Liver (tissue), 9 donors: ENCODE results near the gene ABCC1. TPM values are rescaled to one million over a fixed set of nuclear protein-coding genes. Genes with fewer than 3 reads are reported as not detected.
"Not testable (repeated sequence)": the region's sequence is repeated elsewhere in the genome, so short reads cannot be mapped to it uniquely, and the experiment has no call there.

Source experiments
- DNase-seq: peaks from one replicate; pipeline ENCODE4 v3.0.0-alpha.2; 2017; ENCODE audit warnings: low spot score
- H3K27ac ChIP-seq, 2 donors: one replicate each; pipeline ENCODE4 v1.7.0; 2013; ENCODE audit warnings: inconsistent platforms in 2 of 2, low read length in 2 of 2, control low read depth in 1 of 2, low read depth in 1 of 2, mild to moderate bottlenecking in 1 of 2
- H3K27me3 ChIP-seq, 4 donors: one replicate each; pipeline versions ENCODE4 v1.6.1 to v1.7.0; 2013; ENCODE audit warnings: low read length in 3 of 4, inconsistent platforms in 1 of 4, mild to moderate bottlenecking in 1 of 4, moderate library complexity in 1 of 4; ENCODE audit not compliant: control insufficient read depth in 4 of 4, insufficient read depth in 4 of 4
- H3K36me3 ChIP-seq, 4 donors: one replicate each; pipeline versions ENCODE4 v1.6.1 to v1.7.0; 2013; ENCODE audit warnings: low read length in 3 of 4, mild to moderate bottlenecking in 3 of 4, low read depth in 1 of 4, moderate library complexity in 1 of 4; ENCODE audit not compliant: control insufficient read depth in 4 of 4, insufficient read depth in 3 of 4
- H3K4me1 ChIP-seq, 4 donors: one replicate each; pipeline versions ENCODE4 v1.6.1 to v1.7.0; 2013; ENCODE audit warnings: low read length in 3 of 4, mild to moderate bottlenecking in 3 of 4, moderate library complexity in 1 of 4; ENCODE audit not compliant: control insufficient read depth in 4 of 4, insufficient read depth in 4 of 4
- H3K4me3 ChIP-seq, 3 donors: one replicate each; pipeline versions ENCODE4 v1.6.1 to v1.7.0; 2013; ENCODE audit warnings: low read length in 3 of 3, control low read depth in 1 of 3, low read depth in 1 of 3, mild to moderate bottlenecking in 1 of 3
- H3K9ac ChIP-seq, 2 donors: one replicate each; pipeline ENCODE4 v1.7.0; 2013; ENCODE audit warnings: low read length in 2 of 2, mild to moderate bottlenecking in 2 of 2, moderate library complexity in 2 of 2, control low read depth in 1 of 2, low read depth in 1 of 2
- H3K9me3 ChIP-seq, 4 donors: one replicate each; pipeline versions ENCODE4 v1.6.1 to v1.7.0; 2013; ENCODE audit warnings: low read length in 3 of 4; ENCODE audit not compliant: control insufficient read depth in 4 of 4
- ATF3 ChIP-seq: IDR thresholded peaks from 2 replicates; pipeline ENCODE4 v1.6.1; 2016; ENCODE audit warnings: antibody characterized with exemption
- EGR1 ChIP-seq, 2 donors: IDR thresholded peaks; 2 replicates each; pipeline ENCODE4 v1.6.1; 2016 to 2018; ENCODE audit warnings: antibody characterized with exemption in 2 of 2, low read depth in 2 of 2
- FOXA1 ChIP-seq: IDR thresholded peaks from 2 replicates; pipeline ENCODE4 v1.6.1; 2016; ENCODE audit warnings: antibody characterized with exemption
- FOXA2 ChIP-seq: IDR thresholded peaks from 2 replicates; pipeline ENCODE4 v1.6.1; 2016; ENCODE audit warnings: antibody characterized with exemption
- GABPA ChIP-seq, 2 donors: IDR thresholded peaks in 1 of 2; conservative IDR thresholded peaks in 1 of 2; 2 replicates each; pipeline ENCODE4 v1.6.1; 2016; ENCODE audit warnings: antibody characterized with exemption in 2 of 2, mild to moderate bottlenecking in 1 of 2, moderate library complexity in 1 of 2
- HNF4A ChIP-seq, 2 donors: conservative IDR thresholded peaks; 2 replicates each; pipeline ENCODE4 v1.6.1; 2016; ENCODE audit warnings: antibody characterized with exemption in 2 of 2, mild to moderate bottlenecking in 2 of 2
- HNF4G ChIP-seq: IDR thresholded peaks from 2 replicates; pipeline ENCODE4 v1.6.1; 2016; ENCODE audit warnings: antibody characterized with exemption
- JUND ChIP-seq, 2 donors: IDR thresholded peaks; 2 replicates each; pipeline ENCODE4 v1.6.1; 2016; ENCODE audit warnings: antibody characterized with exemption in 2 of 2
- REST ChIP-seq: IDR thresholded peaks from 2 replicates; pipeline ENCODE4 v1.6.1; 2016; ENCODE audit warnings: antibody characterized with exemption, mild to moderate bottlenecking
- RXRA ChIP-seq, 2 donors: IDR thresholded peaks; 2 replicates each; pipeline ENCODE4 v1.6.1; 2017 to 2018; ENCODE audit warnings: antibody characterized with exemption in 2 of 2, mild to moderate bottlenecking in 1 of 2
- SP1 ChIP-seq: IDR thresholded peaks from 2 replicates; pipeline ENCODE4 v1.6.1; 2018; ENCODE audit warnings: antibody characterized with exemption, mild to moderate bottlenecking
- TAF1 ChIP-seq: conservative IDR thresholded peaks from 2 replicates; pipeline ENCODE4 v1.6.1; 2016; ENCODE audit warnings: antibody characterized with exemption, mild to moderate bottlenecking
- ZBTB33 ChIP-seq: IDR thresholded peaks from 2 replicates; pipeline ENCODE4 v1.6.1; 2016; ENCODE audit warnings: antibody characterized with exemption
- WGBS: extraction: QIAGEN DNeasy Blood & Tissue Kit; methylation state at CpG from one replicate; pipeline ENCODE4 v1.1.7; 2013; 5-methylcytosine and 5-hydroxymethylcytosine counted together
- polyA plus RNA-seq, 2 donors: library from polyadenylated mRNA; stranded (reverse) in 1 of 2; unstranded in 1 of 2; fragments of 200-250 nt in 1 of 2; fragments of >200 nt in 1 of 2; fragmentation: Nextera tagmentation in 1 of 2; extraction: Ambion mirVana in 1 of 2; gene quantifications; one replicate each; pipeline versions ENCODE4 v1.2.1 to v1.2.3, GENCODE V29; 2013 to 2015
- total RNA-seq, 2 donors: library from RNA; depleted of rRNA; stranded (reverse); fragments of >200 nt; gene quantifications; one replicate each; pipeline ENCODE4 v1.2.3, GENCODE V29; 2014
- TF ChIP-seq, protein P1 (sequence below): IDR thresholded peaks from 2 replicates; pipeline ENCODE4 v1.6.1; 2016; ENCODE audit warnings: antibody characterized with exemption
- donor health status: healthy.
- donor health status: healthy.
- donor health status: healthy.
- donor health status: healthy.
- donor health status: healthy.

ABCC1 gene
- total and polyA plus RNA-seq, 4 donors, result 0.85 to 7.7 (median 4.2) TPM

DNA sequence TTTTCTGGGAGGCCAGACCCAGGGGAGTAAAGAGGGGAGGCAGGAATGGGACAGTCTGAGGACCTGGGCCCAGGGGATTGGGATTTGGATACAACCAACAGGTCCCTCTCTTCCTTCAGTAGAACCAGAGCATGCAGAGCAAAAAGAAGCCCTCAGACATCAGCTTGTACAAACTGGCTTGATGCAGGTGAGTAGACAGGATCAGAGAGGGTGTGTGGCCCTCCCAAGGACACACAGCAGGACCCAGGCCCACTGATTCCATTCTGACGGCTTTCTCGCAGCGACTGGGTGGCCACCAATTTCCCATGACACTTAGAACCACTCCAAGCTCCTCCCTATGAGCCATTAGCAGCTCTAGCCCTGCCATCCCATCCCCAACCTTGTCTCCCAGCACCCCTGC lies 210.2 kb downstream of the ABCC1 start:
- Histone ChIP-seq H3K4me1 (no peaks in the 10 kb centered on the region), H3K9me3 (no peaks in the 10 kb centered on the region), H3K27ac (no peak overlapping the region), H3K36me3 (peaks cover 12 to 87% (median 74%) of the 10 kb centered on the region in 4 donors), H3K4me3 (no peak overlapping the region), H3K9ac (no peak overlapping the region), H3K27me3 (no peaks in the 10 kb centered on the region)
- 95% methylated on average over 3 of the region's 3 CpGs for WGBS
- TF ChIP-seq HNF4A (conservative IDR thresholded peaks at IDR 0.05), result no peak
- no peak for DNase-seq

DNA sequence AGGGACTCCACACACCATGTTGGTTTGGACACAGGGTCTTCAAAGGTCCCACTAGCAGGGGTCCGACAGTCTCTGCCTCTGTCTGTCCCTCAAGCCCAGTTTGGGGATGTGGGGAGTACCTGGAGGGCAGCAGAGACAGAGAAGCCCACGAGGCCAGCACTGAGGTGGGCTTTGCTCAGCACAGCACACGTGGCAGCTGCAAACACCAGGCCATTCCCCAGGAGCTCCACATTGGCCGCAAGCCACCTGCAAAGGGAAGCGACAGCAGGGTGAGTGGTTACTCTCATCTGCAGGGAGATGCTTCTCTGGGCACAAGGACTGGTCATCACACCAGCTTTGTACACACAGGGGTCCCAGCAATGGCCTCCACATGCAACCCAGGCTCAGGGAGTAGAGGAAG lies 211.9 kb downstream of the ABCC1 start:
- Histone ChIP-seq H3K27me3 (no peaks in the 10 kb centered on the region), H3K4me1 (no peaks in the 10 kb centered on the region), H3K4me3 (no peak overlapping the region), H3K9ac (no peak overlapping the region), H3K27ac (no peak overlapping the region), H3K9me3 (no peaks in the 10 kb centered on the region), H3K36me3 (peaks cover 11 to 89% (median 73%) of the 10 kb centered on the region in 4 donors)
- TF ChIP-seq RXRA (IDR thresholded peaks at IDR 0.05) (no peak), TAF1 (no peak), SP1 (no peak), HNF4G (no peak), HNF4A (conservative IDR thresholded peaks at IDR 0.05) (no peak), FOXA2 (no peak), GABPA (IDR thresholded peaks at IDR 0.05 in 1 of 2, conservative IDR thresholded peaks at IDR 0.05 in 1 of 2) (no peak)
- DNase-seq, result no peak
- 82% methylated on average over 5 of the region's 5 CpGs for WGBS

GRCh38 chr16:16161840-16162239 lies 212.4 kb downstream of the ABCC1 start:
- H3K36me3 ChIP-seq, result peaks cover 10 to 91% (median 72%) of the 10 kb centered on the region in 4 donors
- H3K9me3 ChIP-seq, H3K9ac ChIP-seq, H3K27me3 ChIP-seq, H3K4me1 ChIP-seq, DNase-seq, H3K27ac ChIP-seq, H3K4me3 ChIP-seq: not testable (repeated sequence)
- WGBS, result 87% methylated on average over 5 of the region's 5 CpGs

DNA sequence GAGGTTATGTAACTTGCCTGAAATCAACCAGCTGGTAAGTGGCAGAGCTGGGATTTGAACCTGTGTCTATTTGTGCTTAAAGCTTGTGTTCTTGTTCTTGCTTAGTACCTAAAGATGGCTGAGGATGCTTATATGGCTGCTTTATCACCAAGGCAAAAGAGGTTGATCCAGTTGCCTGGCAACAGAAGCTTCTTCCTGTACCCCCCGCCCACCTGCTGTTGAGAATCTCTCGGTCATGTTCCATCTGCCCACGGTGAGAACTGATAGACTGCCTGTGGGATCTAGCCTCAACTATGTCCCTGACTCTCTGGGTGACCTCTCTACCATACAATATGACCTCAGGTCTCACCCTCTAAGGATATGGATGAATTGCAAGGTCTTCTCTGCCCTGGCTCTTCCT lies 213.2 kb downstream of the ABCC1 start:
- Histone ChIP-seq H3K27me3 (no peaks in the 10 kb centered on the region), H3K9me3 (no peaks in the 10 kb centered on the region), H3K27ac (no peak overlapping the region), H3K36me3 (peaks cover 10 to 92% (median 67%) of the 10 kb centered on the region in 4 donors), H3K4me1 (no peaks in the 10 kb centered on the region), H3K9ac (no peak overlapping the region), H3K4me3 (no peak overlapping the region)
- no peak for TF ChIP-seq HNF4G
- no peak for TF ChIP-seq SP1
- no peak for TF ChIP-seq GABPA (IDR thresholded peaks at IDR 0.05 in 1 of 2, conservative IDR thresholded peaks at IDR 0.05 in 1 of 2)
- TF ChIP-seq EGR1 (IDR thresholded peaks at IDR 0.05; ENCODE audit: low read depth in 2 of 2), result no peak
- TF ChIP-seq FOXA1, result no peak
- TF ChIP-seq, protein P1, sequence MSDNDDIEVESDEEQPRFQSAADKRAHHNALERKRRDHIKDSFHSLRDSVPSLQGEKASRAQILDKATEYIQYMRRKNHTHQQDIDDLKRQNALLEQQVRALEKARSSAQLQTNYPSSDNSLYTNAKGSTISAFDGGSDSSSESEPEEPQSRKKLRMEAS, result no peak
- TF ChIP-seq ZBTB33, result no peak
- TF ChIP-seq REST, result no peak
- no peak for TF ChIP-seq ATF3
- no peak for TF ChIP-seq JUND (IDR thresholded peaks at IDR 0.05)
- TF ChIP-seq FOXA2, result no peak
- WGBS, result 92% methylated on average over 3 of the region's 3 CpGs
- no peak for DNase-seq
